ENCODE measurements around the gene CCDC117.

The CCDC117 gene

DNA sequence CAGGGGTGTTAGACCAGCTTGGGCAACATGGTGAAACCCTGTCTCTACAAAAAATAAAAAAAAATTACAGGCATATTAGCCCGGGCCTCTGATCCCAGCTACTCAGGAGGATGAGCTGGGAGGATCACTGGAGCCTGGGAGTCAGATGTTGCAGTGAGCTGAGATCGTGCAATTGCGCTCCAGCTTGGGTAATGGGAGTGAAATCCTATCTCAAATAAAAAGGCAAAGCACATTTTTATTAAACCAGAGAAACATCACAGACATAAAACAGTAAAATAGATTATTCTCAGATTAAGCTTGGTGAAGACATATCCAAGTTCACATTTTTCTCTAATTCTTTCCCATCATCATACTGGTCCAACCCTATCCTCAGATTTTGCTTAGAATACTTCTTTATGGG, 57.9 kb downstream of the CCDC117 start:
- no peak for DNase-seq (ENCODE audit: low read depth)

- DNase-seq (ENCODE audit: low read depth) = no peak
Observed at GRCh38 chr22:28831140-28832072, 58.9 kb downstream of the CCDC117 start.

DNA sequence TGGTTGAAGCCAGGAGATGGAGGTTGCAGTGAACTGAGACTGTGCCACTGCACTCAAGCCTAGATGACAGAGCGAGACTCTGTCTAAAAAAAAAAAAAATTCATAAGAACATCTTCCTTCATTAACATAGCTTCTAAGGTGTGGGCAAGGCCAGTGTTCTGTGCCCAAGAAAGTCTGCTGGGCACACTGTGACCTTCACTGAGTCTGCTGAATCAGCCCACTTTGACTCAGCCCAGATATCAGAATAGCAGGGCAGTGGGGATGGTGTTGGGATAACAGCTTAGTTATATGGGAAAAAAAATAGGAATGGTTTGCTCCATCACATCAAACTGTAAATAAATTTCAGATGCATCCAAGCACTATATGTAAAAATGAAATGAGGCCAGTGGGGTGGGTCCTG, 60.2 kb downstream of the CCDC117 start:
- no peak for DNase-seq (ENCODE audit: low read depth)

DNA sequence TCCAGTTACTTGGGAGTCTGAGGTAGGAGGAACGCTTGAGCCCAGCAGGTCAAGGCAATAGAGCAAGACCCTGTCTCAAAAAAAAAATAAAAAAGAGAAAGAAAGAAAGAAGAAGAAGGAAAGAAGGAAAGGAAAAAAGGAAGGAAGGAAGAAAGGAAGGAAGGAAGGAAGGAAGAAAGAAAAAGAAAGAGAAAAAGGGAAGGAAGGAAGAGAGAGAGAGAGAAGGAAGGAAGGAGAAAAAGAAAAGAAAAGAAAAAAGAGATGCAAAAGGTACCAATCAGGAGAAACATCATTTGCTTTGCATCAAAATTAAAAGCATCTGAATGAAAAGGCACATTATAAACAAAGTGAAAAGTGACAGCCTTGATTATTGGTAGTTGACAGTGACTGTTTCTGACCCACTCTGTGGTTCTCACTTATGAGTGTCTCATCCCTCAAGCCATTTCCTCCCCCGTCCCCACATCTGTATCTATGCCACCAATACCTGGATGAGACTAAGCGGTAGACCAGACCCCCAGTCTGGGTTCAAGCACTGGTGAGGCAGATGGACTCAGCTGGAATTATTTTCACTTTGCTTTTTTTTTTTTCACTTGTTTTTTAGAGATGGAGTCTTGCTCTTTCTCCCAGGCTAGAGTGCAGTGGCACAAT, 60.9 kb downstream of the CCDC117 start:
- no peak for DNase-seq (ENCODE audit: low read depth)

GRCh38 chr22:28835630-28836189, 63.2 kb downstream of the CCDC117 start:
- DNase-seq (ENCODE audit: low read depth) = no peak

- DNase-seq (ENCODE audit: low read depth) = no peak
Observed at GRCh38 chr22:28837640-28838039, 65.1 kb downstream of the CCDC117 start.

Data from stimulated activated CD4-positive, alpha-beta T cell treated with anti-CD3 and anti-CD28 coated beads, Interleukin-2, amount 100 ng/mL, for 4 hours (primary cell).